Thymus (tissue), 11 donors: ENCODE data around the gene GNAL. TPM values are rescaled to one million over a fixed set of nuclear protein-coding genes. Genes with fewer than 3 reads are reported as not detected.

Experiments
- DNase-seq, 9 donors: peaks; one replicate each; pipeline ENCODE4 v3.0.0-alpha.2; 2013; ENCODE audit warnings: low spot score in 9 of 9, low read depth in 6 of 9, missing footprints in 1 of 9
- H3K27ac ChIP-seq, 2 donors: one replicate each; pipeline ENCODE4 v1.5.1; 2013; ENCODE audit warnings: control low read depth in 1 of 2, low read depth in 1 of 2, low read length in 1 of 2, mild to moderate bottlenecking in 1 of 2, moderate library complexity in 1 of 2
- H3K27me3 ChIP-seq, 2 donors: one replicate each; pipeline ENCODE4 v1.5.1; 2013; ENCODE audit warnings: low read length in 1 of 2; ENCODE audit not compliant: control insufficient read depth in 2 of 2, insufficient read depth in 1 of 2
- H3K36me3 ChIP-seq, 2 donors: one replicate each; pipeline ENCODE4 v1.5.1; 2013; ENCODE audit warnings: low read length in 1 of 2, mild to moderate bottlenecking in 1 of 2, moderate library complexity in 1 of 2; ENCODE audit not compliant: control insufficient read depth in 2 of 2, insufficient read depth in 2 of 2
- H3K4me1 ChIP-seq, 2 donors: one replicate each; pipeline ENCODE4 v1.5.1; 2013; ENCODE audit warnings: low read length in 2 of 2; ENCODE audit not compliant: control insufficient read depth in 2 of 2, insufficient read depth in 2 of 2
- H3K4me3 ChIP-seq, 2 donors: one replicate each; pipeline ENCODE4 v1.5.1; 2013; ENCODE audit warnings: low read length in 2 of 2, control low read depth in 1 of 2, mild to moderate bottlenecking in 1 of 2
- H3K9me3 ChIP-seq, 2 donors: one replicate each; pipeline ENCODE4 v1.5.1; 2013; ENCODE audit warnings: low read length in 1 of 2, mild to moderate bottlenecking in 1 of 2; ENCODE audit not compliant: control insufficient read depth in 2 of 2, insufficient read depth in 1 of 2
- WGBS: extraction: QIAGEN DNeasy Blood & Tissue Kit; methylation state at CpG from one replicate; pipeline ENCODE4 v1.1.7; 2013; 5-methylcytosine and 5-hydroxymethylcytosine counted together
- polyA plus RNA-seq: library from polyadenylated mRNA; stranded (reverse); fragments of 200-250 nt; gene quantifications from one replicate; pipeline ENCODE4 v1.2.3, GENCODE V29; 2013
- total RNA-seq: library from RNA; stranded (reverse); fragments of 120-200 nt; gene quantifications from one replicate; pipeline ENCODE4 v1.2.4, GENCODE V29; 2013
- donor health status: healthy.

GNAL gene
- total and polyA plus RNA-seq, 2 donors, result 1.7 to 7.5 TPM

DNA sequence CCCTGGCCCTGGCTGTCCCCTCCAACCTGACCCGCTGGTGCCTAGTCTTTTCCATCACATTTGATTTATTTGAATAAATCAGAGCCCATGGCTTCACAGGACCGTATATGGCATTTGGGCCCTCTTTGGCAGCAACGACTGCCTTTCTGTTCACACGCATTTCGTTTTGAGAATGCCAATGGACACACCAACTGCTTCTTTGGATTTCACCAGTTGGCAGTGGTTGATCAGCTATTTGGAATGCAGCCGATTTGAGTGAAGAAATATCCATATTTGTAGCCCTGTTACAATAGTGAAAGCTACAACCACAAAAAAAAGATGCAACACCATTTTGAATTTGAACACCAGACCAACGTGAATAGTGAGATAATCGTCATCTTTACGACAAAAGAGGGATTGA lies 56.5 kb downstream of the GNAL start:
- H3K4me1 ChIP-seq, result no peaks in the 10 kb centered on the region
- DNase-seq, result no peak
- no peaks in the 10 kb centered on the region for H3K9me3 ChIP-seq
- H3K36me3 ChIP-seq, result no peaks in the 10 kb centered on the region
- no peak overlapping the region for H3K27ac ChIP-seq
- 95% methylated on average over 9 of the region's 9 CpGs for WGBS
- no peak overlapping the region for H3K4me3 ChIP-seq
- H3K27me3 ChIP-seq, result peaks cover 20 to 40% of the 10 kb centered on the region in 2 donors

DNA sequence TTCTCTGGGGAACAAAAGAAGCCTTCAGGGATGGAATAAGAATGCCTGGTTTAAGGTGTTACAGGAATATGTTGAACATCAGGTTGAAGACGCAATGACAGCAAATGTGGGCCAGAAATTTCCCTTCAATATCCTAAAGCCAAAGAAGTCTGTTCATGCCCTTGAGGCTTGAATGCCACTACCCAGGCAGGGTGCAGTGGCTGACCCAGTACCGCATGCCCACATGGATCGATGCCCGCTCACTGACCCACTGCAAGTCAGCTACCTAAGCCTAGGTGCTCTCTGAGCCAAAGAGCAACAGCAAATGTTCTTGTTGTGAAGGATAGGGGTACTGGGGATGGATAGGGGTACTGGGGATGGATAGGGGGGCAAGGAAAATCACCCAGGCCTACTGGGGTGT lies 58.2 kb downstream of the GNAL start:
- H3K4me1 ChIP-seq, result no peaks in the 10 kb centered on the region
- DNase-seq, result no peak
- H3K9me3 ChIP-seq, result no peaks in the 10 kb centered on the region
- H3K4me3 ChIP-seq, result no peak overlapping the region
- H3K27me3 ChIP-seq, result peaks cover 37 to 57% of the 10 kb centered on the region in 2 donors
- no peak overlapping the region for H3K27ac ChIP-seq
- 98% methylated on average over 4 of the region's 4 CpGs for WGBS
- H3K36me3 ChIP-seq, result no peaks in the 10 kb centered on the region

DNA sequence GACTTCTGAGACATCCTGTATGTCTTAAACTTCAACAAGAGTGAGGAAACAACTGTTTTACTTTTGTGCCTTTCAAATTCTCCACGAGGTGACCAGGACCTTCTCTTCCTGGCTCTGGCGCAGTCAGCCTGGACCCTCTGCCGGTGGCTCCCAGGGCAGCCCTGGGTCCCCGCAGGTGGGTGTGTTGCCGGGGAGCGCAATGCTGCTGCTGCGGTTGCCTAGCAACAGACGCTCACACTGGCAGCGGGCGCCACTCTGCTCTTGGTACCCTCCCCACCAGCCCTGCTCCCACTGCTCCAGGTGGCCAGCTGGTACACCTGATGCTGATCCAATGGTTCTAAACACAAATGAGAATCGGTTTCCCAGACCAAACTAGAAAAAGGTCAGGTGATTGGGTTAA lies 58.7 kb downstream of the GNAL start:
- Histone ChIP-seq H3K4me1 (no peaks in the 10 kb centered on the region), H3K4me3 (no peak overlapping the region), H3K27me3 (peaks cover 41 to 57% of the 10 kb centered on the region in 2 donors), H3K9me3 (no peaks in the 10 kb centered on the region), H3K27ac (no peak overlapping the region), H3K36me3 (no peaks in the 10 kb centered on the region)
- WGBS, result 34% methylated on average over 11 of the region's 11 CpGs
- DNase-seq, result peak in 1 of 9 donors; percentile 19

DNA sequence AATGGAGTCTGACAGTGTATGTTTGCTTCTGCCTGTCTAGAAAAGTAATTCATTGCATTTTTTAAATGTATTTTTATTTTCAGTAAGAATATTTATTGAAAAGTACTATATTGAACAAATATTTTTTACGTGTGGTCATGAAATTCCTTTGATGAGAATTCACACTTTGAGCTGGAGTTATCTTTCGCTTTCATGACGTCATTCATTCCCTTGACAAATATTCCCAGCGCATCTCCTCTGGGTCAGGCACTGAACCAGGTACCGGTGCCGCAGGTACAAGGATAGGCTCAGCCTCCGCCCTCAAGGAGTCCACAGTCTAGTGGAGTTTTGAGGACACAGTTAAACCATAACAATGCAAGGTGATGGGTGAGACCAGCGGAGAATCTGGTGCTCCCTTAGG lies 60.2 kb downstream of the GNAL start:
- no peaks in the 10 kb centered on the region for H3K4me1 ChIP-seq
- no peaks in the 10 kb centered on the region for H3K36me3 ChIP-seq
- no peak for DNase-seq
- WGBS, result 96% methylated on average over 8 of the region's 8 CpGs
- H3K27ac ChIP-seq, result no peak overlapping the region
- H3K4me3 ChIP-seq, result no peak overlapping the region
- peaks cover 44 to 71% of the 10 kb centered on the region in 2 donors for H3K27me3 ChIP-seq
- H3K9me3 ChIP-seq, result no peaks in the 10 kb centered on the region

DNA sequence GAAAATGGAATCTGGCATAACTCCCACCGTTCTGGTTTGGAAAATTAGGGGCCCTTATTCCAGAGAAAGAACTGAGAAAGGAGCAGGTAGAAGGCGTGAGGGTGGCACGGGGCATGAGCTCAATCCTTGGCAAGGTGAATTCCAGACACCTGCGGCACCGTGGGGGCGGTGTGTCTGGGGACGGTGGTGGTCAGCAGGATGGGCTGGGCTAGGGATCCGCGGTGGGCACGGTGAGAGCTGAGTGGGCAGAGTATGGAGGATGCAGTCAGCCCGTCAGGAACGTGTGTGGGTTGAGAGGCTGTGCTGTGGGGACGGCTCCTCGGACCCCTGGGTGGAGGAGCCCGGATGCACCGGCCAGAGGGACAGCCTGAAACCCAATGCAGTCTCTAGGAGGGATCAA lies 61.1 kb downstream of the GNAL start:
- Histone ChIP-seq H3K9me3 (no peaks in the 10 kb centered on the region), H3K4me1 (no peaks in the 10 kb centered on the region), H3K4me3 (no peak overlapping the region), H3K27ac (no peak overlapping the region), H3K27me3 (peaks cover 43 to 71% of the 10 kb centered on the region in 2 donors), H3K36me3 (no peaks in the 10 kb centered on the region)
- DNase-seq, result no peak
- WGBS, result 93% methylated on average over 16 of the region's 16 CpGs

DNA sequence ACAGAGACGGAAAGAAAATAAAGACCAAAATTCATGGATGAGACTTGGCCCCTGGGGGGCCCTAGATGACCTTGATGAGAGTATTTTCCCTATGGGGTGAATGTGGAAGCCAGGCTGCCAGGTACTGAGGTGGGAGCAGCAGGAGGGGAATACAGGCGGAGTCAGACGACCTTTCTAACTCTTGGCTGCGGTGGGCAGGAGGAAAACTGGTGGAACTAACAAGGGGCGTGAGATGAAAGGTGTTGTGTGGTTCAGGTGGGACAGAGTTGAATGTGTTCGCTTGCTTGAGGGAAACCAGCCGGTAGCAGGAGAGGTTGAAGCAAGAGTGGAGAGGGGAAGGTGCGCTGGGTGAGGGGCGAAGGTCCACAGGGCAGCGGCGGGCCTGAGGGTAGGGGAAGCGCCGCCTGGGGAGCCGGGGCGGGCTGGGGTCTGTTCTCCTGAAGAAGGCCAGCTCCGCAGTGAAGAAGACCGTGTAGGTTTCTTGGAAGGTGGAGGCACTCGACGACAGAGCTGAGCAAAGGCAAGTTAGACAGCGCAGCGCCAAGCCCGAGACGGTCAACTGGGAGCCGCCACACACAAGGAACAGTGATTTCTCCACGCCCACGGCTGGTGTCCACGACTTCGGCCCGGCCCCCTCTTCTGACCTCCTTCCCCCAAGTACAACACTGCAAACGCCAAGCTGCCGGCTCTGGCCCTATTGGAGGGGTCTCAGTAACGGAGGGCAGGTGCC lies 61.7 kb downstream of the GNAL start:
- no peaks in the 10 kb centered on the region for H3K36me3 ChIP-seq
- no peak overlapping the region for H3K4me3 ChIP-seq
- no peak overlapping the region for H3K27ac ChIP-seq
- no peaks in the 10 kb centered on the region for H3K4me1 ChIP-seq
- DNase-seq, result no peak
- WGBS, result 87% methylated on average over 32 of the region's 32 CpGs
- H3K27me3 ChIP-seq, result peaks cover 39 to 76% of the 10 kb centered on the region in 2 donors
- no peaks in the 10 kb centered on the region for H3K9me3 ChIP-seq

DNA sequence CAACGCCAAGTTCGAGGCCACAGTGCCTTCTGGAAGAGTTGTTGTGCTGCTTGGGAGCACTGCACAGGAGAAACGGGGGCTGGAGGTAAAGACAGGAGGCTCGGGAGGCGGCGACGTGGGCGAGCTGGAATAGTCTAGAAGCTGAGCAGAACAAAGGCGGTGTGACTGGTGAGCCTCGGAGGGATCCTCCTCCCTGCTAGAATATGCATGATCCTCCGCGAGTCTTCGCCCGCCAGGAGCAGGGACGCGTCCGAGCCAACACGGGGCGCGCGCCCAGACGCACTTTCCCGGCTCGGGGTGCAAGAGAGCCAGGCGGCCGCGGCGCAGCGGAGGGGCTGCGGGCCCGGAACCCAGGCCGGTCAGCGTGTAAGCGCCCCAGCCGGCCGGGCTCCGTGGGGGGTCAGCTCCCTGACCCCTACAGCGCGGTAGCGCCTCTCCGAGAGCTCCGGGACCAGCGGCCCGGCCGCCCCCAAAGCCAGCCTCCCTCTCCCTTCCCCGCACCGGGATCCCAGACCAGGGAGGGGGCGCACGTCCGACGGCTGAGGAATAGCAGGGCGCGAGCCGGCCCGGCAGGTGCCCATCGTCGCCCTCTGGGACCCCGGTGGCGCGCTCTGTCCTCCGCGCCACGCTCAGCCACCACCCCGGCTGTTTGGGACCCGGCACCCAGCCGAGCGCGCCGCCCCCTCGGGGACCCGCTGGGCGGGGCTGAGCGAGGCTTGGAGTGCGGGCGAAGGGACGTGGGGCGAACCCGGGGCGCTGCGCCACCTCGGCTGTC lies 62.5 kb downstream of the GNAL start:
- Histone ChIP-seq H3K27me3 (peaks cover 37 to 74% of the 10 kb centered on the region in 2 donors), H3K9me3 (no peaks in the 10 kb centered on the region), H3K4me1 (no peaks in the 10 kb centered on the region), H3K4me3 (no peak overlapping the region), H3K27ac (no peak overlapping the region), H3K36me3 (no peaks in the 10 kb centered on the region)
- 10% methylated on average over 81 of the region's 81 CpGs for WGBS
- no peak for DNase-seq

DNA sequence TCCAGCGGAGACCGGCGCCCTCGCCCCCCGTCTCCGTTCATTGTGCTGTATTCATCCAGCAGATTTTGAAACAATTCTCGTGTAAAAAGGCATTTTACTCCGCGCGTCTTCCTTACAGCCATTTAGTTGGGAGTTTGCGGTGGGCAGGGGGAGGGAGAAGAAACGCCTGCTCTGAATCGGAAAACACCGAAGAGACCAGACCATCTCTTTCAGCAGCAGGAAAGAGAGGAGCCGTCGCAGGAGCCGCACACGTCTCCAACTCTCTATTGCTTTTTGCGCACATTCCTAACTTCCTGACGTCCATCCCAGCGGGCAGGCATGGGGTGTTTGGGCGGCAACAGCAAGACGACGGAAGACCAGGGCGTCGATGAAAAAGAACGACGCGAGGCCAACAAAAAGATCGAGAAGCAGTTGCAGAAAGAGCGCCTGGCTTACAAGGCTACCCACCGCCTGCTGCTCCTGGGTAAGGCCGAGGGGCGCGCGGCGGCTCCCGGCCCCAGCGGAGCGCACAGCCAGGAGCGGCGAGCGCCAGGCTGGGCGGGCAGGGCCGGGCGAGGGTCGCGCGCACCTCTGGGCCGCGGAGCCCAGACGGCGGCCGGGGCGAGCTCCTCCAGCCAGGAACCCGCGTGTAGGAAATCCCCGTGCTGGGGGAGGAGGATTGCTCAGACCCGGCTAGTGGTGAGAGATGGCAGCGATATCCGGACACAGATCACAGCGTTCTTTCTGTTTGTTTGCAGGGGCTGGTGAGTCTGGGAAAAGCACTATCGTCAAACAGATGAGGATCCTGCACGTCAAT lies 63.2 kb downstream of the GNAL start:
- peaks cover 37 to 72% of the 10 kb centered on the region in 2 donors for H3K27me3 ChIP-seq
- no peak for DNase-seq
- H3K4me3 ChIP-seq, result no peak overlapping the region
- no peaks in the 10 kb centered on the region for H3K4me1 ChIP-seq
- 3% methylated on average over 64 of the region's 64 CpGs for WGBS
- H3K36me3 ChIP-seq, result no peaks in the 10 kb centered on the region
- H3K9me3 ChIP-seq, result no peaks in the 10 kb centered on the region
- H3K27ac ChIP-seq, result no peak overlapping the region

DNA sequence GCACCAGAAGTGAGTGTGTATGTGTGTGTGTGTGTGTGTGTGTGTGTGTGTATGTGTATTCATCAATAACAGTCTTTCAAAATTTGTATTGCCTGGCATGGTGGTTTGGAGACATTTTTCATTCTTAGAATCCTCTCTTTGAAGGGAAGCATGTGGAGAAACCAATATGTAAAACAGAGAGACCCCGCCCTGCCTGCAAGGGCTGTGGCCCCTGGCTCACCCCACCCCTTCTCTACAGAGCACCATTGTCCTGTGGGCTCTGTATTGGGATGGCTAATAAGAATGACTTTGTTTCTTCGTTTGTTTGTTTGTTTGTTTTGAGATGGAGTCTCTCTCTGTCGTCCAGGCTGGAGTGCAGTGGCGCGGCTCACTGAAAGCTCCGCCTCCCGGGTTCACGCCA lies 65.9 kb downstream of the GNAL start:
- WGBS, result 85% methylated on average over 8 of the region's 8 CpGs
- Histone ChIP-seq H3K4me3 (no peak overlapping the region), H3K9me3 (no peaks in the 10 kb centered on the region), H3K36me3 (no peaks in the 10 kb centered on the region), H3K4me1 (no peaks in the 10 kb centered on the region), H3K27me3 (peaks cover 31 to 60% of the 10 kb centered on the region in 2 donors), H3K27ac (no peak overlapping the region)
- no peak for DNase-seq
